ENCODE measurements around the gene NUP42.

Gene NUP42

GRCh38 chr7:23238983-23239652 lies 57.3 kb downstream of the NUP42 start:
- no peak for DNase-seq

GRCh38 chr7:23239698-23240097 lies 57.9 kb downstream of the NUP42 start:
- DNase-seq: no peak

- no peak for DNase-seq
Observed at GRCh38 chr7:23242321-23242720, 60.5 kb downstream of the NUP42 start.

GRCh38 chr7:23242935-23243334 lies 61.1 kb downstream of the NUP42 start:
- no peak for DNase-seq

- DNase-seq: no peak
Observed at GRCh38 chr7:23246555-23246954, 64.7 kb downstream of the NUP42 start, which contains the start of gene GPNMB. GPNMB (plus strand) TSS chr7:23246775; CDS start chr7:23246858, 83 bp downstream.

GRCh38 chr7:23247046-23247602 lies 65.3 kb downstream of the NUP42 start:
- no peak for DNase-seq

GRCh38 chr7:23247603-23248335 lies 65.9 kb downstream of the NUP42 start:
- DNase-seq: no peak

GRCh38 chr7:23249486-23249885 lies 67.6 kb downstream of the NUP42 start:
- DNase-seq: no peak

Data from activated CD4-positive, alpha-beta T cell treated with anti-CD3 and anti-CD28 coated beads, Interleukin-2, amount 50 U/mL, for 4 hours (primary cell).